HCT116 (cell line): ENCODE data around the gene WDR20. TPM values are rescaled to one million over a fixed set of nuclear protein-coding genes. Genes with fewer than 3 reads are reported as not detected.

Experiments used
- ATAC-seq: fragments of 200-7000 bp; cut with Tn5 transposase; 2 replicates; pipeline ENCODE4 v1.9.1; 2020; ENCODE audit warnings: mild to moderate bottlenecking, moderate library complexity
- BruUV-seq: library from RNA; stranded (reverse); fragments of 400-500 nt; replicated peaks from 2 replicates; lab custom pipeline; 2021; lab: Mats Ljungman, UMichigan
- CTCF ChIA-PET: fragments of 300-600 bp; sonication (Branson Sonifier 250); formaldehyde crosslinking; loops from one replicate; lab custom pipeline; 2021; ENCODE audit warnings: antibody characterized with exemption; lab: Charles Lee
- POLR2A ChIA-PET: fragments of 300-600, 350-600 bp; sonication (Branson Sonifier 250); formaldehyde crosslinking; loops from one replicate; lab custom pipeline; 2021; ENCODE audit warnings: antibody characterized with exemption; lab: Charles Lee
- RAD21 ChIA-PET, 2 experiments: fragments of 300-600 bp; sonication (Branson Sonifier 250); formaldehyde crosslinking; loops; one replicate each; lab custom pipeline; 2023; ENCODE audit warnings: low total read pairs in 2 of 2; ENCODE audit not compliant: uncharacterized antibody in 2 of 2, unreplicated experiment in 2 of 2, low non-redundant PET in 1 of 2; lab: Charles Lee
- DNase-seq: peaks from one replicate; pipeline ENCODE4 v3.0.0-alpha.2; 2010; ENCODE audit warnings: low read depth, low spot score
- H2AFZ ChIP-seq: fragments of 200-600 bp; shearing (Covaris generic), sonication (generic); 2 replicates; pipeline ENCODE4 v1.6.1; 2017; ENCODE audit warnings: low read depth, mixed run types, mixed read lengths, antibody characterized with exemption, low read length; ENCODE audit not compliant: poor library complexity, severe bottlenecking
- H3K27ac ChIP-seq: 2 replicates; pipeline ENCODE4 v1.5.1; 2012; ENCODE audit warnings: low read depth, low read length
- H3K27me3 ChIP-seq: fragments of 200-600 bp; sonication (generic); 2 replicates; pipeline ENCODE4 v1.6.1; 2016; ENCODE audit warnings: mixed run types, low read length, mixed read lengths; ENCODE audit not compliant: insufficient read depth
- H3K36me3 ChIP-seq, 2 experiments: fragments of 200-500 bp in 1 of 2; fragments of 200-600 bp in 1 of 2; sonication (Bioruptor generic) in 1 of 2; sonication (generic) in 1 of 2; 2 replicates each; pipeline versions ENCODE4 v1.5.1 to v1.6.1; 2014 to 2016; ENCODE audit warnings: low read length in 2 of 2, inconsistent platforms in 1 of 2, mixed read lengths in 1 of 2, mixed run types in 1 of 2; ENCODE audit not compliant: insufficient read depth in 2 of 2, control insufficient read depth in 1 of 2
- H3K4me1 ChIP-seq, 2 experiments: fragments of 200-600 bp in 1 of 2; sonication (generic) in 1 of 2; 2 replicates each; pipeline versions ENCODE4 v1.5.1 to v1.6.1; 2012 to 2017; ENCODE audit warnings: low read length in 2 of 2, inconsistent platforms in 1 of 2, mild to moderate bottlenecking in 1 of 2, mixed read lengths in 1 of 2, mixed run types in 1 of 2, moderate library complexity in 1 of 2; ENCODE audit not compliant: insufficient read depth in 2 of 2, control insufficient read depth in 1 of 2
- H3K4me2 ChIP-seq: fragments of 200-600 bp; sonication (generic); 2 replicates; pipeline ENCODE4 v1.6.1; 2017; ENCODE audit warnings: mixed run types, low read length, mixed read lengths
- H3K4me3 ChIP-seq, 2 experiments: fragments of 200-600 bp in 1 of 2; sonication (generic) in 1 of 2; replicated peaks in 1 of 2; 2 replicates each; pipeline ENCODE4 v1.5.1; 2011 to 2016; ENCODE audit warnings: low read length in 2 of 2, control low read depth in 1 of 2, low read depth in 1 of 2, mild to moderate bottlenecking in 1 of 2, mixed read lengths in 1 of 2, mixed run types in 1 of 2
- H3K79me2 ChIP-seq: fragments of 200-600 bp; sonication (generic); 2 replicates; pipeline ENCODE4 v1.6.1; 2017; ENCODE audit warnings: mild to moderate bottlenecking, mixed run types, low read length, moderate library complexity, mixed read lengths; ENCODE audit not compliant: insufficient read depth
- H3K9ac ChIP-seq: fragments of 200-600 bp; sonication (generic); 2 replicates; pipeline ENCODE4 v1.6.1; 2016; ENCODE audit warnings: low read length, mixed read lengths
- H3K9me2 ChIP-seq: fragments of 200-600 bp; sonication (generic), shearing (Covaris generic); 2 replicates; pipeline ENCODE4 v1.6.1; 2017; ENCODE audit warnings: mixed run types, mild to moderate bottlenecking, moderate library complexity; ENCODE audit not compliant: insufficient read depth
- H3K9me3 ChIP-seq, 2 experiments: fragments of 200-500 bp in 1 of 2; fragments of 200-600 bp in 1 of 2; sonication (Bioruptor generic) in 1 of 2; sonication (generic) in 1 of 2; 2 replicates each; pipeline ENCODE4 v1.6.1; 2014 to 2017; ENCODE audit warnings: low read length in 2 of 2, mixed read lengths in 2 of 2, inconsistent platforms in 1 of 2, low read depth in 1 of 2, mild to moderate bottlenecking in 1 of 2, mixed run types in 1 of 2, moderate library complexity in 1 of 2; ENCODE audit not compliant: control insufficient read depth in 1 of 2, insufficient read depth in 1 of 2
- H4K20me1 ChIP-seq: fragments of 200-600 bp; sonication (generic), shearing (Covaris generic); 2 replicates; pipeline ENCODE4 v1.6.1; 2017; ENCODE audit warnings: mixed run types, mild to moderate bottlenecking, moderate library complexity; ENCODE audit not compliant: insufficient read depth
- ATF3 ChIP-seq: IDR thresholded peaks from 2 replicates; pipeline ENCODE4 v1.6.1; 2012
- CBX3 ChIP-seq: IDR thresholded peaks from 2 replicates; pipeline ENCODE4 v1.6.1; 2012; ENCODE audit warnings: low read depth
- CEBPB ChIP-seq: IDR thresholded peaks from 2 replicates; pipeline ENCODE4 v1.6.1; 2012; ENCODE audit warnings: low read depth
- EGR1 ChIP-seq: IDR thresholded peaks from 2 replicates; pipeline ENCODE4 v1.6.1; 2012; ENCODE audit warnings: low read depth
- FOSL1 ChIP-seq: IDR thresholded peaks from 2 replicates; pipeline ENCODE4 v1.6.1; 2012; ENCODE audit warnings: low read depth
- JUND ChIP-seq: IDR thresholded peaks from 2 replicates; pipeline ENCODE4 v1.6.1; 2012
- POLR2A ChIP-seq: IDR thresholded peaks from 2 replicates; pipeline ENCODE4 v1.7.0; 2011; ENCODE audit warnings: borderline replicate concordance; ENCODE audit not compliant: insufficient read depth, insufficient read length; ENCODE audit errors: extremely low read depth
- POLR2AphosphoS5 ChIP-seq: IDR thresholded peaks from 2 replicates; pipeline ENCODE4 v1.6.1; 2011; ENCODE audit warnings: mild to moderate bottlenecking, low read depth, low read length, moderate library complexity
- SP1 ChIP-seq: IDR thresholded peaks from 2 replicates; pipeline ENCODE4 v1.6.1; 2012; ENCODE audit warnings: low read depth
- YY1 ChIP-seq: IDR thresholded peaks from 2 replicates; pipeline ENCODE4 v1.6.1; 2011; ENCODE audit warnings: low read length, low read depth, moderate library complexity, mild to moderate bottlenecking; ENCODE audit not compliant: insufficient replicate concordance; ENCODE audit errors: extremely low read depth
- ZBTB33 ChIP-seq: IDR thresholded peaks from 2 replicates; pipeline ENCODE4 v1.6.1; 2011; ENCODE audit warnings: mild to moderate bottlenecking, low read length, moderate library complexity; ENCODE audit not compliant: insufficient replicate concordance; ENCODE audit errors: extremely low read depth
- ZFX ChIP-seq: fragments of 450-650 bp; IDR thresholded peaks from 2 replicates; pipeline ENCODE4 v1.6.1; 2017
- intact Hi-C: fragments of 100-400 bp; cut with micrococcal nuclease; formaldehyde crosslinking; loops from 2 replicates; pipeline ENCODE4 v1.10.0; 2022
- total RNA-seq: library from RNA; stranded (reverse); gene quantifications from one replicate; pipeline ENCODE4 v1.2.1, GENCODE V29; 2021; ENCODE audit not compliant: unreplicated experiment
- TF ChIP-seq, protein P1 (sequence below): IDR thresholded peaks from 2 replicates; pipeline ENCODE4 v1.6.1; 2012; ENCODE audit warnings: low read depth

WDR20 gene
- total RNA-seq, 1 experiment from 2014 or later = 21.1 TPM

DNA sequence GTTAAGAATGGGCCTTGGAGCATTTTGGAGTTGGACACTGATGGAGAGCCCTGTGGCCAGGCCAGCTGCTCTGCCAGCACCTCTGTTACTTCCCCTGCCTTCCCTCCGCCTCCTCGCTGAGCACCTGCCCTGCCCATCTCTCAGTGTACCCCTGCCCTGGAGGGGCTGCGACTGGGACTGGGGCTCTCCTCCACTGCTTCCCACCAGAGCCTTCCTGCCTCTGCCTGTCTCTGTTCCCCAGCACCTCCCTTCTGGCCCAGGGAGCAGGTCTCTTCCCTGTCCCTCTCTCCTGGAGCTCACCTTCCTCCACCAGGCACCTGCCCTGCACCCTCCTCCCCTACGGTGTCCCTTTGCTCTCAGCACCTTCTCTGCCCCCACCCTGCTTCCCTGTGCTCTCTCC, 62.1 kb downstream of the WDR20 start:
- Histone ChIP-seq H3K9me2 (no peaks in the 10 kb centered on the region), H3K9me3 (no peaks in the 10 kb centered on the region), H3K27ac (no peak overlapping the region), H2AFZ (no peak overlapping the region), H3K79me2 (peaks cover 20% of the 10 kb centered on the region; the same call in 1 of the 2 replicates), H3K9ac (no peak overlapping the region), H3K36me3 (peaks cover 0 to 4% of the 10 kb centered on the region in 2 experiments; a peak in 1 of 4 replicates), H3K4me1 (no peaks in the 10 kb centered on the region), H3K4me3 (no peak overlapping the region), H3K27me3 (no peaks in the 10 kb centered on the region), H3K4me2 (no peak overlapping the region), H4K20me1 (no peaks in the 10 kb centered on the region)
- no peak for TF ChIP-seq POLR2AphosphoS5
- TF ChIP-seq CEBPB = no peak
- no peak for TF ChIP-seq POLR2A
- no peak for TF ChIP-seq ATF3
- no peak for TF ChIP-seq CBX3
- TF ChIP-seq, protein P1, sequence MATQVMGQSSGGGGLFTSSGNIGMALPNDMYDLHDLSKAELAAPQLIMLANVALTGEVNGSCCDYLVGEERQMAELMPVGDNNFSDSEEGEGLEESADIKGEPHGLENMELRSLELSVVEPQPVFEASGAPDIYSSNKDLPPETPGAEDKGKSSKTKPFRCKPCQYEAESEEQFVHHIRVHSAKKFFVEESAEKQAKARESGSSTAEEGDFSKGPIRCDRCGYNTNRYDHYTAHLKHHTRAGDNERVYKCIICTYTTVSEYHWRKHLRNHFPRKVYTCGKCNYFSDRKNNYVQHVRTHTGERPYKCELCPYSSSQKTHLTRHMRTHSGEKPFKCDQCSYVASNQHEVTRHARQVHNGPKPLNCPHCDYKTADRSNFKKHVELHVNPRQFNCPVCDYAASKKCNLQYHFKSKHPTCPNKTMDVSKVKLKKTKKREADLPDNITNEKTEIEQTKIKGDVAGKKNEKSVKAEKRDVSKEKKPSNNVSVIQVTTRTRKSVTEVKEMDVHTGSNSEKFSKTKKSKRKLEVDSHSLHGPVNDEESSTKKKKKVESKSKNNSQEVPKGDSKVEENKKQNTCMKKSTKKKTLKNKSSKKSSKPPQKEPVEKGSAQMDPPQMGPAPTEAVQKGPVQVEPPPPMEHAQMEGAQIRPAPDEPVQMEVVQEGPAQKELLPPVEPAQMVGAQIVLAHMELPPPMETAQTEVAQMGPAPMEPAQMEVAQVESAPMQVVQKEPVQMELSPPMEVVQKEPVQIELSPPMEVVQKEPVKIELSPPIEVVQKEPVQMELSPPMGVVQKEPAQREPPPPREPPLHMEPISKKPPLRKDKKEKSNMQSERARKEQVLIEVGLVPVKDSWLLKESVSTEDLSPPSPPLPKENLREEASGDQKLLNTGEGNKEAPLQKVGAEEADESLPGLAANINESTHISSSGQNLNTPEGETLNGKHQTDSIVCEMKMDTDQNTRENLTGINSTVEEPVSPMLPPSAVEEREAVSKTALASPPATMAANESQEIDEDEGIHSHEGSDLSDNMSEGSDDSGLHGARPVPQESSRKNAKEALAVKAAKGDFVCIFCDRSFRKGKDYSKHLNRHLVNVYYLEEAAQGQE = no peak
- no peak for TF ChIP-seq JUND
- TF ChIP-seq FOSL1 = no peak
- no peak for TF ChIP-seq ZBTB33
- TF ChIP-seq YY1 = no peak
- TF ChIP-seq EGR1 = no peak
- no peak for TF ChIP-seq SP1
- TF ChIP-seq ZFX = no peak
- RAD21 ChIA-PET = no interaction called here
- ATAC-seq (no peak), DNase-seq (no peak)
- CTCF ChIA-PET = no interaction called here
- BruUV-seq = no TSS peak
- intact Hi-C loops = no loop called here
- POLR2A ChIA-PET = no interaction called here
